Lung (tissue), 12 donors: ENCODE measurements around the gene TMEM61. TPM values are rescaled to one million over a fixed set of nuclear protein-coding genes. Genes with fewer than 3 reads are reported as not detected.

ENCODE experiments used
- ATAC-seq: fragments of 200-7000 bp; cut with Tn5 transposase; one replicate; pipeline ENCODE4 v1.9.1; 2020; ENCODE audit warnings: moderate number of reproducible peaks; ENCODE audit not compliant: insufficient read depth, low FRiP score
- DNase-seq, 3 donors: peaks; one replicate each; pipeline ENCODE4 v3.0.0-alpha.2; 2013 to 2017
- H3K27ac ChIP-seq, 2 donors: one replicate each; pipeline ENCODE4 v1.5.1; 2013; ENCODE audit warnings: mild to moderate bottlenecking in 2 of 2, moderate library complexity in 2 of 2, control low read depth in 1 of 2, inconsistent platforms in 1 of 2, low read depth in 1 of 2, low read length in 1 of 2
- H3K27me3 ChIP-seq, 3 donors: one replicate each; pipeline ENCODE4 v1.5.1; 2013; ENCODE audit warnings: low read length in 2 of 3; ENCODE audit not compliant: control insufficient read depth in 3 of 3, insufficient read depth in 3 of 3
- H3K36me3 ChIP-seq, 4 donors: one replicate each; pipeline ENCODE4 v1.5.1; 2013; ENCODE audit warnings: low read length in 4 of 4, mild to moderate bottlenecking in 1 of 4, moderate library complexity in 1 of 4; ENCODE audit not compliant: control insufficient read depth in 4 of 4, insufficient read depth in 4 of 4
- H3K4me1 ChIP-seq, 5 donors: one replicate each; pipeline ENCODE4 v1.5.1; 2013; ENCODE audit warnings: low read length in 5 of 5, mild to moderate bottlenecking in 2 of 5, moderate library complexity in 1 of 5; ENCODE audit not compliant: control insufficient read depth in 5 of 5, insufficient read depth in 5 of 5
- H3K4me3 ChIP-seq: one replicate; pipeline ENCODE4 v1.5.1; 2013; ENCODE audit warnings: mild to moderate bottlenecking, control low read depth, moderate library complexity
- H3K9ac ChIP-seq, 2 donors: one replicate each; pipeline ENCODE4 v1.5.1; 2013; ENCODE audit warnings: low read length in 2 of 2, control low read depth in 1 of 2; ENCODE audit not compliant: insufficient read depth in 1 of 2
- H3K9me3 ChIP-seq, 4 donors: one replicate each; pipeline ENCODE4 v1.5.1; 2013; ENCODE audit warnings: low read length in 3 of 4, mild to moderate bottlenecking in 1 of 4, moderate library complexity in 1 of 4; ENCODE audit not compliant: control insufficient read depth in 4 of 4, insufficient read depth in 3 of 4
- WGBS, 2 donors: extraction: QIAGEN DNeasy Blood & Tissue Kit; methylation state at CpG; one replicate each; pipeline ENCODE4 v1.1.7; 2013; 5-methylcytosine and 5-hydroxymethylcytosine counted together
- polyA plus RNA-seq, 2 donors: library from polyadenylated mRNA; stranded (reverse); fragments of 200-250 nt; gene quantifications; one replicate each; pipeline ENCODE4 v1.2.1, GENCODE V29; 2013
- total RNA-seq, 2 donors: library from RNA; depleted of rRNA in 1 of 2; stranded (reverse); fragments of >200 nt in 1 of 2; gene quantifications; one replicate each; pipeline ENCODE4 v1.2.1, GENCODE V29; 2014 to 2021
- TF ChIP-seq, protein P1 (sequence below): IDR thresholded peaks from 2 replicates; pipeline ENCODE4 v1.5.1; 2012; ENCODE audit warnings: mild to moderate bottlenecking; ENCODE audit errors: control extremely low read depth, extremely low read depth
- donor health status: control.
- donor health status: control.
- donor health status: Bipolar disorder and iron deficiency.
- donor health status: healthy.
- donor health status: DM: yes; HTN: yes; CAD: no.

TMEM61 gene
- total and polyA plus RNA-seq, 4 donors = 0.91 to 2.1 (median 1.3) TPM

DNA sequence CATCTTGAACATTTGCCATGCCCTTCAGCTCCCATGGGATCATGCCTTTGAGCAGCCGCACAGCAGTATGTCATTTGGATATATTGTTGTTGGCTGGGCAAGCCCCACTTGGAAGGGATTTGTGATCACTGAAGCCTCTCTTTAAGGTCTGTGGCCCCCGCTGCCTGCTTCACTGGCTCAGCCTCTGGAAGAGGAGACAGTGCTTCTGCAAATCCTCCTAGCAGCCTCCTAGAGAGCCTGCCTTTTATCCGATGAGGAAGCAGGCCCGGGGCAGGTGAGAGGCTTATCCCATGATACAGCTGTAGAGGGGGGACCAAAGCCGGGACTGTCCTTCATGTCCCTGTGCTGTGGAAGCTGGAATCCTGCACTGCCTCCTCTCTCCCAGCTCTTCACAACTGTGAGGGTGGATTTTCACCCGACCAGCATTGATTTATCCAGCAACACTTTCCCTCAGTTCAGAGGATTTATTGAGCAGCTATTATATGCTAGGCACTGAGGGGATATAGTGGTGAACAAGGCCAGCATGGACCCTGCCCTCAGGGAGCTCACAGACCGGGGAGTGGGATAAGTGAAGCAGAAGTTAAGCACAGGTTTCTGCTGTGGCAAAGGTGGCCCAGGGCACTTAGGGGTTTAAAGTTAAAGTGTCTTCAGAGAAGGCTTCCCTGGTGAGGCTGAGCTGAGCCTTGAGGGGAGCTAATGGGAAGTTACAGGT is 3.9 kb downstream of the TMEM61 start:
- H3K4me1 ChIP-seq = peaks cover 0 to 6% (median 0%) of the 10 kb centered on the region in 5 donors
- TF ChIP-seq, protein P1, sequence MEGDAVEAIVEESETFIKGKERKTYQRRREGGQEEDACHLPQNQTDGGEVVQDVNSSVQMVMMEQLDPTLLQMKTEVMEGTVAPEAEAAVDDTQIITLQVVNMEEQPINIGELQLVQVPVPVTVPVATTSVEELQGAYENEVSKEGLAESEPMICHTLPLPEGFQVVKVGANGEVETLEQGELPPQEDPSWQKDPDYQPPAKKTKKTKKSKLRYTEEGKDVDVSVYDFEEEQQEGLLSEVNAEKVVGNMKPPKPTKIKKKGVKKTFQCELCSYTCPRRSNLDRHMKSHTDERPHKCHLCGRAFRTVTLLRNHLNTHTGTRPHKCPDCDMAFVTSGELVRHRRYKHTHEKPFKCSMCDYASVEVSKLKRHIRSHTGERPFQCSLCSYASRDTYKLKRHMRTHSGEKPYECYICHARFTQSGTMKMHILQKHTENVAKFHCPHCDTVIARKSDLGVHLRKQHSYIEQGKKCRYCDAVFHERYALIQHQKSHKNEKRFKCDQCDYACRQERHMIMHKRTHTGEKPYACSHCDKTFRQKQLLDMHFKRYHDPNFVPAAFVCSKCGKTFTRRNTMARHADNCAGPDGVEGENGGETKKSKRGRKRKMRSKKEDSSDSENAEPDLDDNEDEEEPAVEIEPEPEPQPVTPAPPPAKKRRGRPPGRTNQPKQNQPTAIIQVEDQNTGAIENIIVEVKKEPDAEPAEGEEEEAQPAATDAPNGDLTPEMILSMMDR = no peak
- H3K27ac ChIP-seq = no peak overlapping the region
- ATAC-seq = no peak
- no peak overlapping the region for H3K4me3 ChIP-seq
- H3K27me3 ChIP-seq = peaks cover 0 to 33% (median 25%) of the 10 kb centered on the region in 3 donors
- H3K36me3 ChIP-seq = no peaks in the 10 kb centered on the region
- no peak overlapping the region for H3K9ac ChIP-seq
- WGBS, 2 donors = 61 to 74% methylated on average over 7 of the region's 7 CpGs
- no peaks in the 10 kb centered on the region for H3K9me3 ChIP-seq
- DNase-seq = no peak

DNA sequence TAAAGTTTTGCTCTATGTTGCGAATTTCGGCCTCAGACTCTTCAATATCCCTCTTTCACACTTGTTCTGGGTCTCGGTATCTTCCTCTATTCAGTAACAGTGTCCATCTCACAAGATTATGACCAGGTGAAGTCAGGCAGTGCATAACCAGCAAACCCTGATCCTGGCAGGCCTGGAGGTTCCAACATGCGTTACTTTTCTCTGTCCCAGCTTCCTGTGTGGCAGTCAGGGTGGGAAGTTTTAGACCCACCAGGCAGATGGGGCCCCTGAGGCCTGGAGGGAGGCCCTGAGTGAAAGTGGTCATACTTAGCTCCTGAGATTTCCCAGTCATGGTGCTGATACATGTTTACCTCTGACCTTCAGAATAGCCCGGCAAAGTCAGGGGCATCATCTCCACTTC is 5.1 kb downstream of the TMEM61 start:
- no peak for ATAC-seq
- no peak for DNase-seq
- WGBS, 2 donors = 89 to 94% methylated on average over 5 of the region's 5 CpGs

DNA sequence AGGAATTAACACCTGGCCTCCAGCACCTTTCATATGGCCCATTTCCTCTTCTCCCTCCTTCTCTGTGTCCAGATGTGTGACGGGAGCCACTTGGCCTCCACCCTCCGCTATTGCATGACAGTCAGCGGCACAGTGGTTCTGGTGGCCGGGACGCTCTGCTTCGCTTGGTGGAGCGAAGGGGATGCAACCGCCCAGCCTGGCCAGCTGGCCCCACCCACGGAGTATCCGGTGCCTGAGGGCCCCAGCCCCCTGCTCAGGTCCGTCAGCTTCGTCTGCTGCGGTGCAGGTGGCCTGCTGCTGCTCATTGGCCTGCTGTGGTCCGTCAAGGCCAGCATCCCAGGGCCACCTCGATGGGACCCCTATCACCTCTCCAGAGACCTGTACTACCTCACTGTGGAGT is 5.6 kb downstream of the TMEM61 start:
- Histone ChIP-seq H3K4me3 (no peak overlapping the region), H3K4me1 (no peaks in the 10 kb centered on the region), H3K27me3 (peaks cover 0 to 22% (median 15%) of the 10 kb centered on the region in 3 donors), H3K27ac (no peak overlapping the region), H3K9ac (no peak overlapping the region), H3K9me3 (no peaks in the 10 kb centered on the region), H3K36me3 (no peaks in the 10 kb centered on the region)
- WGBS, 2 donors = 86 to 89% methylated on average over 15 of the region's 15 CpGs
- TF ChIP-seq, protein P1 = no peak
- ATAC-seq (no peak), DNase-seq (no peak)

More for the DNA sequence above, 5.1 kb downstream of the TMEM61 start:
- Histone ChIP-seq H3K9ac (no peak overlapping the region), H3K4me1 (no peaks in the 10 kb centered on the region), H3K27ac (no peak overlapping the region), H3K9me3 (no peaks in the 10 kb centered on the region), H3K27me3 (peaks cover 0 to 24% (median 18%) of the 10 kb centered on the region in 3 donors), H3K36me3 (no peaks in the 10 kb centered on the region), H3K4me3 (no peak overlapping the region)
- TF ChIP-seq, protein P1 = no peak
